NCI-H446 (cell line): ENCODE measurements around the gene ADAT2.

Source experiments
- DNase-seq, 2 experiments: peaks; one replicate each; lab custom pipeline; 2025; lab: John Stamatoyannopoulos, UW

Gene ADAT2

DNA sequence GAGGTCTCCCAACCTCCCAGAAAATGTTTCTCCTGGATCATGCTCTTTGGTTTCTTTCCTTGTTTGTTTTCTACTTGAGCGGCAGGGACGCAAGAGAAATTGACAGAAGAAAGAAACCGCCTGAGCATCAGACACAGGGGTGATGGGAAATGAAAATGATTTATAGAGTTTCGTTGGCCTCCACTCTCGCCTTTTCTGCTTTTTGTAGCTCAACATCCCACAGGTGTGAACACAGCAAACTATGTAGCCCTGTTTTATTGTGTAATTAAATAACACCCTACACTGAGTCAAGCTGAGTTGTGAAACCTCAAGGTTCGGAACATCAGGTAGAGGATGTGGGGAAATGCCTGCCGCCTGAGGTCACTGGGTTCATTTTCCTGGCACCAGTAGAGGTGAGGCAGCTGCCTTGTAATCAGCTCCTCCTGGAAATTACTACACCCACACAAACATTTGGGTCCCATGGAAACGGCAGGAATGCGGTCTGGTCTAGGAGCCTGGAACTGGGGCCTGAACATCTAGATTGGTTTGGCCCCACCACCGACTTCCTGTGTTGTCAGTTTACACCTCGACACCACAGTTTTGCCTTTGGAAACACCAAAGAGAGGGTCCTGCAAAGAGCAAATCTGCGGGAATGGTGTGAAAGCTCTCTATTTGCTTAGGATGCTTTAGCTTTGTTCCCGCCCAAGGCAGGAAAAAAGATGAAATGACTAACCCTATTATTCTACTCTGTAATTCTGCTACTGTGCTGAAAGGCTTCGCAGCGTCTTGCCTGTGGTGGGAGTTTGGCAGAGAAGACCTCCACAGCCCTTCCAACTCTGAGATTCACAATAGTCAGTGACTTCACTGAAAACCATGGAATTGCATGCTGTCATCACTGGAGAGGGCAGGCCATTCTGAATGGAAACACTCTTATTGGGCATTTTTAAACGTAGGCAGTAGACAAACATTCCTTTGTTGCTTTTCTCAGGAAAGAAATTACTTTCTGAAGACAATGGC, 53.0 kb downstream of the ADAT2 start:
- no peak for DNase-seq

DNA sequence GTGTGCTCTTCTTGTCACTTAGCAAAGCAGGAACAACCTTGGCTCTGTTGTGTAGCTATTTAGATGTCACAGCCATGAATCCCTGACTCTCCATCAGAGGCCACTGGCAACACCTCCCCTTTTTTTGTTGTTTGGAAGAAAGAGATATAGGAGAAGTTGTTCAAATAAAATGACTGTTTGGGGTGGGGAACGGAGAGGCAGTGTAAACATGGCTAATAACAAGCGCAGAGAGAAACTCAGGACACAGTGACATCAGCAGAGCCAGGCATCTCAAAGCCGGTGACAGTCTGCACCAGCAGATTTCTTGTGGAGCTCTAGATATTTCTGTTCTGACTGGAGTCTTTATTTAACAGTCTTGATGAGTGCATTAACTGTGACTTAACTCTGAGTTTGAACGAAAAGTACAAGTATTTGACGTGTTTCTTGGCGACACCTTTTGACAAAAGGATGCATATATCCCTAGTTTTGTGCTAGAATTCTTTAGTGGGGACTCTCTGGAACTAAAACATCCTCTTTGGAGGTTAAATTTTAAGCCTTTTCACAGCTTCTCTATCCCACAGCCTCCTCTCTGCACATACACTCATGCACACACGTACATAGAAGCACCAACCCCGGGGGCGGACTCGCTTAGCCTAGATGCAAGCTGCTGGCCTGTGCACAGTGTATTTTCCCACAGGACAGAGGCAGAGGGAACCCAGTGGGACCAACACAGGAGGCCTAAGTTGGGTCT, 53.8 kb downstream of the ADAT2 start:
- DNase-seq: no peak

DNA sequence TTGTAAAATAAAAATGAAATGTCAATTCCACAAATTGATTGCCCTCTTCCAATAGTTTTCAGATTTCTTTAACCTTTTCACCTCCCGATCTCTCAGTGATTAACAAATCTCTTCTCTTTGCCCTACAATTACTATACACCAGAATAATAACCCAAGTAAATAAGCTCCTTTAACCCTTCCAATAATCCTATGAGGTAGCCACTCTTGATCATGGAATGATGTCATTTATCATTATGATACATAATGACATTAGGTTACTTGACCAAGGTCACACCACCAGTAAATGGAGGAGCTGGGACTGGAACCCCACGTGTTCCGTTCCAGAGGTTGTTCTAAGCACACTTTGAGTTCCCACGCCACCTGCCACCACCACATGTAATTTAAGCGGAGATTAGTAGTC, 54.8 kb downstream of the ADAT2 start:
- DNase-seq: no peak

DNA sequence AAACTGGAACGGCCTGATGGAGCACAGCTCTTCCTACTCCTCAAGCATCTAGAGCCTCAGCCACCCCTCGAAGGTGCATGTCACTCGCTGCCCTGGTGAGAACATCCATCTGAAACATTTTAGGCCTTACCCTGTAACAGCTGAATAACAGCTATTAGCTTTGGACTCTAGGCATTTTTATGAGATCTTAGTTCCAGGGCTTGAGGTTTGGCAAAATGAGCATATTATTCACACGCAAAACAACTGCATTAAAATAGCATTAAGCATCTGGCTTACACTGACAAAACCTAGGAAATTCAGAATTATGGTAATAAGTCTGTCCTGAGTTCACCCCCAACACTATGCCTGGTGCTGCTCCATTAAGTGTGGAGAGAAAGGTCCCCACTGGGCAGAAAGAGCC, 56.1 kb downstream of the ADAT2 start:
- no peak for DNase-seq

DNA sequence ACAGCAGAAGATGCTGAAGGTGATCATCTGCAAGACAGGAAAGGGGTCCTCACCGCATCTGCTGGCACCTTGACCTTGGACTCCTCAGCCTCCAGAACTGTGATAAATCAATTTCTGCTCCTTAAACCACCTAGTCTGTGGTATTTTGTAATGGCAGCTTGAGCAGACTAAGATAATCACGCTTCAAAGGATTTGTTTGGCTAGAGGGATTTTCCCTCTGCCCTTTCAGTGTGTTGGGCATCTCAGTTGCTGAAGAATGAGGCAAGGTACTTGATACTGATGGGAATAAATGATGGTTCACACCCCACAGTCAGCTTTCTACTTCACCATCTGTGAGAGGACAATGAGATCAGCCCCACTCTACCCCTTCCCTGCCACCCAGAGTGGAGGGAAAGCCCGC, 60.2 kb downstream of the ADAT2 start:
- no peak for DNase-seq

DNA sequence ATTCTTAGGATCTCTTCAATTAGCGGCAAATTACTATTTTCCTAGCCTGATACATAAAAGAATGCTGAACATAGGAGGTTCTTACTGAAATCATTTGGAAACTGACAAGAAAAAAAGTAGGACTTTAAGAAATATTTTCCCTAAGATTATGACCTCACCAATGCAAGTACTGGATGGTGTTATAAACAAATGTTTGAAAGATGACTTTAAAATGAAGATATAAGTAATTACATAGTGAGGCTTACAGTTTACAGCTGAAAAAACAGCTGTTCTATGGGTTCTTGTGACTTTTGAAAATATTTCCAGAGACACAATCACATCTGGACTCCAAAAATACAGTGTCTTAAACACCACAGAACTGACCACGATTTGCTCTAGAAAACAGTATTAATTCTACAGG, 64.9 kb downstream of the ADAT2 start:
- no peak for DNase-seq

DNA sequence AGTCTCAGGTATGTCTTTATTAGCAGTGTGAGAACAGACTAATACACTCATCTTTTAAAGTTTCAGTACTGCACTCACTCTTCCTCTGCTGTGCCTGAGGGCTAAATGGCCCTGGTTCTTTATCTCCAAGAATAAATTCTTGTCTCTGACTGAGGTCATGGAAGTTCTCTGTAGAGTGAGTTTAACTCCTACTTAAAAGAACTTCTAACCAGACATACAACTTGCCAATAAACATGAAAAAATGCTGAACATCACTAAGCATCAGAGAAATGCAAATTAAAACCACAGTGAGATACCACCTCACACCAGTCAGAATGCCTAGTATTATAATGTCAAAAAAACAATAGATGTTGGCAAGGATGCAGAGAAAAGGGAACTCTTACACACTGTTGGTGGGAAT, 73.6 kb downstream of the ADAT2 start:
- no peak for DNase-seq

DNA sequence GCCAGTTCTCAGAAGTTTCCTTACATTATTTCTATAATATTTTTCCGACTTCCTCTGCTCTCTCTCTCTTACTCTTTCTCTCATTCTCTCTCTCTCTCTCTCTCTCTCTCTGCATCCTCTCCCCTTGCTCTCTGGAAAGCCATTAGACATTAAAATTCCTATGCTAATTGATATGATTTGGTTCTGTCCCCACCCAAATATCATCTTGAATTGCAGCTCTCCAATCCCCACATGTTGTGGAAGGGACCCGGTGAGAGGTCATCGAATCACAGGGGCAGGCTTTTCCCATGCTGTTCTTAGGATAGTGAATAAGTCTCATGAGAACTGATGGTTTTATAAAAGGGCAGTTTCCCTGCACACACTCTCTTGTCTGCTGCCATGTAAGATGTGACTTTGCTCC, 74.1 kb downstream of the ADAT2 start:
- no peak for DNase-seq

DNA sequence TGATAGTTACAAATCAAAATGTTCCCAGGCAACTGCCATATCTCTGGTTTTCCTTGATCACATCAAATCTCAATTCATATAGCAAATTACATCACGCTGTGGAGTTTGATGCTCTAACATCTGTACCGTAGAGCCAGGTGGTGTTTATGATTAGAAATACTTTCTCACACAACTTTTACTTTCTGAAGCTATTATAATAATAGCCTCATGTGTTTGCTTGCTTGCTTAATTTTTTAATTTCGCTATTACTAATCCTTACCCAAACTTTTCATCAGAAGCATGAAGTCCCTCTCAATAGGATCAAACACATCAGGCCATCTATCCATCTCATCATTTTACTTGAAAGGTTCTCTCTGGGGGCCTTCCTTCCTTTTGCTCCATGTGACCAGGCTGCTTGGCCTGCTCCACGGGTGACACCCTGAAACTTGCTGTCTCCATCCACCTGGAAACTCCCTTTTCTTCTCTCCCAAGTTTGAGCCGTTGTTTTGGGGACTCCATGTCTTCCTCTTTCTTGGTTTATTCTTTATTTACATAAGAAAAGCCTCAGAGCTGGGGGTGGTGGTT, 75.4 kb downstream of the ADAT2 start:
- no peak for DNase-seq

DNA sequence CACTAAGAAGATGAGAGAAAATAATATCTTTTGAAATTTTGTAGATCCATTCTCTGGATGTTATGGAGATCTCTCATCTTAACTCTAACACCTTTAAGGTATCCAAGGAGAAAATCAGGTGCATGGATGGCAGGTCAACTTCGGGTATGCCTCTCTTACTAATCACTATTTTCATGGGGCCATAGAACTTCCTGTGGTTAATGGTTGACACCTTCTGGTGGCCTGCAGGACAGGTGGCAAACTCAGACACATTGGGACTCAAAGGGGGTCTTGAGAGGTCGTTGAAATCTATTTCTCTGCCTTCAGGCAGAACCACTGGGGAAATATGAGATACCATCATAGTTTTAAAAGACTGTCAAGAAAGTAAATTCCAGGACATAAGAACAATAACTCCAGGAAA, 76.5 kb downstream of the ADAT2 start:
- DNase-seq: no peak
